Spinal cord (tissue), 10 donors: ENCODE results near the gene GRIK4. TPM values are rescaled to one million over a fixed set of nuclear protein-coding genes. Genes with fewer than 3 reads are reported as not detected.
"Not testable (repeated sequence)": the region's sequence is repeated elsewhere in the genome, so short reads cannot be mapped to it uniquely, and the experiment has no call there.

Experiments used
- DNase-seq, 6 donors: peaks; one replicate each; pipeline versions ENCODE4 v3.0.0 to v3.0.0-alpha.2; 2013 to 2015; ENCODE audit warnings: low spot score in 6 of 6, low read depth in 4 of 6
- H3K27ac ChIP-seq: one replicate; pipeline ENCODE4 v1.5.1; 2013; ENCODE audit warnings: low read depth, low read length, control low read depth
- H3K27me3 ChIP-seq: one replicate; pipeline ENCODE4 v1.6.1; 2013; ENCODE audit warnings: low read length; ENCODE audit not compliant: control insufficient read depth, insufficient read depth
- H3K36me3 ChIP-seq: one replicate; pipeline ENCODE4 v1.6.1; 2013; ENCODE audit warnings: low read length; ENCODE audit not compliant: control insufficient read depth, insufficient read depth
- H3K4me1 ChIP-seq: one replicate; pipeline ENCODE4 v1.6.1; 2013; ENCODE audit warnings: low read length; ENCODE audit not compliant: control insufficient read depth, insufficient read depth
- H3K4me3 ChIP-seq: one replicate; pipeline ENCODE4 v1.5.1; 2013; ENCODE audit warnings: low read depth, low read length, control low read depth
- H3K9me3 ChIP-seq: one replicate; pipeline ENCODE4 v1.6.1; 2013; ENCODE audit warnings: low read length; ENCODE audit not compliant: control insufficient read depth, insufficient read depth
- WGBS: methylation state at CpG from one replicate; pipeline ENCODE4 v1.1.5; 2013; ENCODE audit warnings: missing lambda C conversion rate; ENCODE audit not compliant: insufficient coverage; 5-methylcytosine and 5-hydroxymethylcytosine counted together
- polyA plus RNA-seq, 2 donors: library from polyadenylated mRNA; unstranded; fragments of 120-200 nt; gene quantifications; one replicate each; pipeline ENCODE4 v1.2.1, GENCODE V29; 2013; ENCODE audit not compliant: insufficient read length in 2 of 2
- total RNA-seq, 2 donors: library from RNA; depleted of rRNA in 1 of 2; stranded (reverse); fragments of 120-200 nt in 1 of 2; fragments of >200 nt in 1 of 2; gene quantifications; one replicate each; pipeline versions ENCODE4 v1.2.3 to v1.2.4, GENCODE V29; 2013 to 2014
- donor health status: healthy.

The GRIK4 gene
- total and polyA plus RNA-seq, 4 donors: 5.2 to 23.2 (median 12.3) TPM

- H3K4me1 ChIP-seq: peaks cover 2% of the 10 kb centered on the region
- no peaks in the 10 kb centered on the region for H3K27me3 ChIP-seq
- no peaks in the 10 kb centered on the region for H3K9me3 ChIP-seq
- no peak overlapping the region for H3K27ac ChIP-seq
- DNase-seq: peak in 1 of 6 donors; percentile 74
- no peak overlapping the region for H3K4me3 ChIP-seq
- no CpG with 5 or more reads among the region's 1 CpG for WGBS
- H3K36me3 ChIP-seq: no peaks in the 10 kb centered on the region
Observed at GRCh38 chr11:121018746-121019145, 507.2 kb downstream of the GRIK4 start.

- H3K27ac ChIP-seq, DNase-seq: not testable (repeated sequence)
Observed at GRCh38 chr11:121021718-121022117, 510.2 kb downstream of the GRIK4 start.

DNA sequence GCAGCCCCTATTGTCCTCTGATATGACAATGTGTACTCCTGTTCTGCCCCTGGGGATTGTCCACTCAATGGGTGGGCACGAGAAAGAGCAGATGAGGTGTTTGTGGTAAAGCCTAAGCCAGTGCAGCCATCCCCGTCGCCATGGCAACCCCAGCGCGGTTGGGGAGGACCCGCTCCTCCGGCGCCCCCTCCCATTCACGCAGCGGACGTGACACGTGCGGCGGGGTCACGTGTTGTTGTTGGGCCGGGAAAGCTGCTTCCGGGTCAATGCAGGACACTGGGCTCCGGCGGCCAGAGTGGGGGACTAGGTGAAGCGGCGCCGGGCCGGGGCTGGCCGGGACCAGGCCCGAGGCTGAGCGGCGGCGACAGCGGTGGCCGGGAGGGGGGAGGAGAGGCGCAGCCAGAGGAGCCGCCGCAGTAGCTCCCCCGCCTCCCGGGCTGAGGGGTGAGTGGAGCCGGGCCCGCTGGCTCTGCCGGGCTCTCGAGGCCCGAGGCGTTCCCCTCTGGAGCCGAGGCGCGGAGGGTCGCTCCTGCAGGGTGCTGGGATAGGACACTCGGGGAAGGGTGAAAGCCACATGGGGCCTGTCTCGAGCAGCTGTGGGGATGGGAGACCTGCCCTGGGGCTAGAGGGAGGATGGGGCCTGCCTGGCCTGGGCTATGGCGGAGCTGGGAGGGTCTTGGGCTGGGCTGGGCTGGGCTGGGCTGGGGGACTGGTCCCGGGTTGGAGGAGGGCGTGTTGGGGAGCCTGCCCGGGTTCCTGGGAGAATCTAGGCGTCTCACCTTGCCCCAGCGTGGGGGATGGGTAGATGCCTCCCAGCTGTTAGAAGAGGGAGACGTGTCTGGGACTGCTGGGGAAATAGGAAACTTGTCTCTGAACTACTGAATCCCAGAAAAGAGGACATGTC is 512.6 kb downstream of the GRIK4 start, which contains the start of gene TBCEL:
TBCEL (plus strand) TSS at position 255 of the 904 bp plus-strand sequence. CDS start 21,589 bp downstream, outside the sequence.
- Histone ChIP-seq H3K4me3 (peak within 1 kb of the TSS; percentile 69), H3K9me3 (no peaks in the 10 kb centered on the region), H3K36me3 (no peaks in the 10 kb centered on the region), H3K27me3 (no peaks in the 10 kb centered on the region), H3K27ac (no peak within 1 kb of the TSS), H3K4me1 (peaks cover 11% of the 10 kb centered on the region)
- under 1% methylated on average over 54 of the region's 54 CpGs for WGBS
- DNase-seq: peak; percentile 77 to 98 (median 90)

More at GRCh38 chr11:121021718-121022117, 510.2 kb downstream of the GRIK4 start:
- not testable (repeated sequence) for H3K27me3 ChIP-seq, H3K36me3 ChIP-seq, H3K4me3 ChIP-seq, H3K9me3 ChIP-seq
- WGBS: 94% methylated on average over 34 of the region's 36 CpGs
- H3K4me1 ChIP-seq: peaks cover 11% of the 10 kb centered on the region

DNA sequence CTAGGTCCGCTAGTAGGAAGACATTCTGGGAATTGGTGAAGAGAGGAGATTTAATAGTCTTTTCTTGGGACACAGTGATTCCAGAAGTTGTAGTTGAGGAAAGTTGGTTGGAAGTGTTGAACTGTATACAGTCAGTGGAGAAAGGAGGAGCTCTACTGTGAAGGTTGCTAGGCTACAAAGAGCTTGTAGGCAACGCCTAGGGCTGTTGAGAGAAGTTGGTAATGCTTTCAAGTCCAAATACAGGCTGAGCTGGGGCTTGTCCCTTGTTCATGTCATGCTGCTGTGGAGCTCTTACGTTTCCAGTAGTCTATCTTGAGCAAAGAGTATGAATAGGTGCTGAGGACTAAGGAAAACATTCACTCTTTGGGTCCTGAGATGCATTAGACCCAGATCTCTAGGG is 513.4 kb downstream of the GRIK4 start:
- Histone ChIP-seq H3K27ac (no peak overlapping the region), H3K4me3 (peak overlapping the region; percentile 69), H3K4me1 (peaks cover 11% of the 10 kb centered on the region), H3K36me3 (no peaks in the 10 kb centered on the region), H3K9me3 (no peaks in the 10 kb centered on the region), H3K27me3 (no peaks in the 10 kb centered on the region)
- DNase-seq: no peak
- WGBS: 41% methylated on average over 3 of the region's 3 CpGs

DNA sequence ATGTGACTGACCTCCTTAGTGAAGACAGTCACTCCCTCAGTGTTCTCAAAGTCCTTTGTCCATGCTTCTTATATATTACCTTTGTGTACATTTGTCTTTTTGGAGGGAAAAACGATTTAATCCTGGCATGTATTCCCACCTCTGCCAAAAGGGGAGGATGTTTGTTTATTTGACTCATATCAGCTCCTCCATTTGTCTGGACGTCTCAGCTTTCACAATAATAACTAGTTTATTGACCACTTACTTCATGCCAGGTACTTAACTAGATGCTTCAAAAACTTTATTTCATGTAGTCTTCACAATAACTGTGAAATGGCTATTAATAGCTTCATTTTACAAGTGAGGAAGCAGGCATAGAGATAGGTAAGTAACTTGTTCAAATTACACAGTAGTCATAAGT is 517.6 kb downstream of the GRIK4 start:
- Histone ChIP-seq H3K36me3 (no peaks in the 10 kb centered on the region), H3K4me3 (no peak overlapping the region), H3K27ac (no peak overlapping the region), H3K4me1 (peaks cover 7% of the 10 kb centered on the region), H3K27me3 (no peaks in the 10 kb centered on the region), H3K9me3 (no peaks in the 10 kb centered on the region)
- no peak for DNase-seq
- no CpG with 5 or more reads among the region's 2 CpGs for WGBS

DNA sequence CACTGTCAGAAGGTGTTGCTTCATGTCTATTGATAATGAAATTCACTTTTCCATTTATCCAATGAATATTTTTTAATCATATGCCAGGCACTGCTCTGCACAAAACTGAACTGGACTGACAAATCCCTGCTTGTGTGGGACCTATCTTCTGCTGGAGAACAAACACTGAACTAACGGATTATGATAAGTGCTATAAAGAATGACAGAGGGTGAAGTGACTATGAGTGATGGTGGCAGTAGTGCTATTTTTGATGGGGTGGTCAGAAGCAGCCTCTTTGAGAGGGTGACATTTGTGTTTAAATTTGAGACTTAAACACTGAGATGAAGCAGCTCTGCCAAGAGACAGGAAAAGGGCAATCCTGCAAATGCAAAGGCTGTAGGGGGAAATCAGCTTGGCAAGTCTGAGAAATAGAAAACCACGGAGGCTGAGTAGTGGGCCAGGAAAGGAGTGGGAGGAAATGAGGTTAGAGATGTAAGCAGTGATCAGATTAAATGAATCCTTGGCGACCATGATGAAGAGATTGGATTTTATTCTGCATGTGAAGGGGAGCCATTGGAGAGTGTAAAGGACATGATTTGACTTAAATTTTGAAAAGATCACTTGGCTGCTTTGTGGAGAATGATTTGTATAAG is 518.4 kb downstream of the GRIK4 start:
- H3K9me3 ChIP-seq: no peaks in the 10 kb centered on the region
- no peaks in the 10 kb centered on the region for H3K27me3 ChIP-seq
- no peaks in the 10 kb centered on the region for H3K36me3 ChIP-seq
- no peaks in the 10 kb centered on the region for H3K4me1 ChIP-seq
- 80% methylated on average over 3 of the region's 3 CpGs for WGBS
- DNase-seq: no peak
- H3K4me3 ChIP-seq: no peak overlapping the region
- H3K27ac ChIP-seq: no peak overlapping the region

GRCh38 chr11:121031167-121031566 is 519.6 kb downstream of the GRIK4 start:
- H3K27ac ChIP-seq: no peak overlapping the region
- no peaks in the 10 kb centered on the region for H3K4me1 ChIP-seq
- no peak overlapping the region for H3K4me3 ChIP-seq
- no peaks in the 10 kb centered on the region for H3K9me3 ChIP-seq
- no CpG with 5 or more reads among the region's 2 CpGs for WGBS
- no peak for DNase-seq
- no peaks in the 10 kb centered on the region for H3K36me3 ChIP-seq
- H3K27me3 ChIP-seq: no peaks in the 10 kb centered on the region

DNA sequence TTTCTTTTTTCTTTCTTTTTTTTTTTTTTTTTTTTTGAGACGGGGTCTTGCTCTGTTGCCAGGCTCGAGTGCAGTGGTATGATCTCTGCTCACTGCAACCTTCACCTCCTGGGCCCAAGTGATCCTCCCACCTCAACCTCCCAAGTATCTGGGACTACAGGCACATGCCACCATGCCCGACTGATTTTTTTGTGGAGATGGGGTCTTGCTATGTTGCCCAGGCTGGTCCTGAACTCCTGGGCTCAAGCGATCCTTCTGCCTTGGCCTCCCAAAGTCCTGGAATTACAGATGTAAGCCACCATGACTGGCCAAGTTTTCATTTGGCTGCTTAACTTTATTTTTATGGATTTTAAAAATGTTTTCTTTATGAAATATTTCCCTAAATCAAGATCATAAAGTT is 520.1 kb downstream of the GRIK4 start:
- DNase-seq, H3K27ac ChIP-seq, H3K27me3 ChIP-seq, H3K4me1 ChIP-seq, H3K36me3 ChIP-seq, H3K4me3 ChIP-seq, H3K9me3 ChIP-seq: not testable (repeated sequence)
- WGBS: 100% methylated on average over 1 of the region's 4 CpGs

DNA sequence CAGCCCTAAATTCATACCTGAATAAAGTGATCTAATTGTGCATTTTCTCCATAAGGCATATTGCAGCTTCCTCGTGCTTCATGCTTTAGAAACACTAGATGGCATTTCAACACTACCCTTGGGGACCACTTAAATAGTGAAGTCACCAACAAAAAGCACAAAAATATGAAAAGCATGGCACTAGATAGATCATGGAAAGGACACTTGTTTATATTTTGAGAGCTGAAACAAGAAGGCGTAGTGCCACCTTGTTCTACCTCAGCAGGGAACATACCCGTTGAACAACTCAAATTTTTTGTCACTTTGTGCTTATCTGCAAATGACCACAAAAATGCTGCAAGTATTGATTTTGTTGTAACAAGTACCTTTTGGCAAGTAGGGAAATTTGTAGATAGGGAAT is 521.0 kb downstream of the GRIK4 start:
- no peaks in the 10 kb centered on the region for H3K27me3 ChIP-seq
- H3K9me3 ChIP-seq: no peaks in the 10 kb centered on the region
- no peaks in the 10 kb centered on the region for H3K4me1 ChIP-seq
- H3K27ac ChIP-seq: no peak overlapping the region
- no peaks in the 10 kb centered on the region for H3K36me3 ChIP-seq
- 100% methylated on average over 1 of the region's 3 CpGs for WGBS
- H3K4me3 ChIP-seq: no peak overlapping the region
- DNase-seq: peak in 1 of 6 donors; percentile 14
